HG03175 (cell line): ENCODE results near the gene MAP3K20.
"Not testable (repeated sequence)": the region's sequence is repeated elsewhere in the genome, so short reads cannot be mapped to it uniquely, and the experiment has no call there.

Experiments used
- ATAC-seq: cut with Tn5 transposase; IDR thresholded peaks from one replicate; pipeline ENCODE4 v1.9.1; 2021; ENCODE audit warnings: mild to moderate bottlenecking, moderate library complexity; ENCODE audit not compliant: unreplicated experiment

The MAP3K20 gene

DNA sequence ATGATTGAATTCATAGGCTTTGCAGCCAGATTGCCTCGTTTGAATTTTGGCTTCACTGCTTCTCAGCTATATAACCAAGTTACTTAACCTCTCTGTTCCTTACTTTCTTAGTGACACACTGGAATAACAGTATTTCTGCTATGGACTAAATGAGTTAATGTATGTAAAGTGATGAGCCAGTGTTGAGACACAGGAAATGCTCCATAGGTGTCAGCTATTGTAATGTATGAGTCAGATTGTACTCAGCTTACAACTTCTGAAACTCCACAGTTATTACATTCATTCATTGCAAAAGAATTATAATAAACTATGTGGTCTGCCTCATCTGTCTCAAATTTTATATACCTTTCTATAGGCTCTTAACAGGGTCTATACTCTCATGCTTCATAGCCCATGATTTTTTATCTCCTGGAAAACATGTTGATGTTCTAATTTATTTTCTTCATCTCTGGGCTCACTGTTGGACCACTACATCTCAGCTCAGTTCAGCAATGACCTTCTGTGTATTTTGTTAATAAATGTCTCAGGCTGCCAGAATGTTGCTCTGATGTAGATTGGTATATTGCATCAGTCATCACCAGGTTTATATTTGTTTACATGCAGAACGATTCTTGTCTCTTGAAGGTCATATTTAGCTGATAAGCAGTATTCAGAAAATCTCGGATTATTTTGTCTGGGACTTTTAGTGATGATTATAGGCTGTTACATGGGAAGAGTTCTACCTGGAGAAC lies 76.2 kb downstream of the MAP3K20 start:
- peak; percentile 70 for ATAC-seq

DNA sequence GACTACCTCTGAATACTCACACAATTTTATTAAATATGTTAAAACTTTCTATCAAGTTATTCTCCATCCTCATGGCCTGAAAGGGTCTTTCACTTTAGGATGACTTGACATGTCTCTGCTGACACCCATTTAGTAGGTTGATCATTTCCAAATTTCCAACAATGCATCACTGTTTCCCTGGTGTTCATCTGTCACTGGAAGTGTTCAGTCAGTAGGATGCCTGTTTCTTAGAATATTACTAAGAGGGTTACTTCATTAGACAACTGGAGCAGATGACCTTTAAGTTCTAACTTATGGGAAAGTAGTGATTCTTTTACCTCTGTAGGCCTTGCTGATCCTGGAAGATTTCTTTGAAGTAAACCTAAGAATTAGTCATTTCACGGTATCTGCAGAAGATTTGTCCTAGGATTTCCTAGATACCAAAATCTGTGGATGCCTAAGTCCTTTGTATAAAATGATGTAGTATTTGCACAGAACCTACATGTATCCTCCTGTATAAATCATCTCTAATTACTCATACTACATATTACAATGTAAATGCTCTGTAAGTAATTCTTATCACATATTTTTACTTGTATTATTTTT lies 77.7 kb downstream of the MAP3K20 start:
- no peak for ATAC-seq

DNA sequence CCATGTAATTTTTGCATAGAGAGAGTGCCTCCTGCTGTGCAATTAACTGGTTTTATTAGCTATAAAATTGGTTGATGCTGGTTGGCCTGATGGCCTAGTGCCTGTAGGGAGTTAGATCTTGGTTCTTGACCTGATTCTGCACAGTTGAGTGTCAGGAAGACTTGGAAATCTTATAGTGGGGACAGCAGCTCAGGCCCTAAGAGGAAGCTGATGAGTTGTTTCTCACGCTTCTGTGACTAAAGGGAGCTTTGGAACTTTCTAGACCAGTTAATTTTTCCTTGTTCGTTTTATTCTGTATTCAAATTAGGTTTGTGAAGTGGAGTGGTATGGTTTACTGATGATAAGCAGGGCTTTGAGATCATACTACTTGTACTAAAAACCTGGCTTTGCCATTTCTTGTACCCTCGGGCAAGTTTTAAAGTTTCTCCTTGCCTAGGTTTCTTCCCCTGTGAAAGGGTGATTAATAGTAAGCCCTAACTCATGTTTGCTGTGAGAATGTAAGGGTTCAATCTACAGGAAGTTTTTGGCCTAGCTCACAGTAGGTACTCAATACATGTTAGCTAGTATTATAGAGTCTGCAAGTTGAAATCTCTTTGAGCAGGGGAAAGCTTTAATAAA lies 82.1 kb downstream of the MAP3K20 start:
- no peak for ATAC-seq

DNA sequence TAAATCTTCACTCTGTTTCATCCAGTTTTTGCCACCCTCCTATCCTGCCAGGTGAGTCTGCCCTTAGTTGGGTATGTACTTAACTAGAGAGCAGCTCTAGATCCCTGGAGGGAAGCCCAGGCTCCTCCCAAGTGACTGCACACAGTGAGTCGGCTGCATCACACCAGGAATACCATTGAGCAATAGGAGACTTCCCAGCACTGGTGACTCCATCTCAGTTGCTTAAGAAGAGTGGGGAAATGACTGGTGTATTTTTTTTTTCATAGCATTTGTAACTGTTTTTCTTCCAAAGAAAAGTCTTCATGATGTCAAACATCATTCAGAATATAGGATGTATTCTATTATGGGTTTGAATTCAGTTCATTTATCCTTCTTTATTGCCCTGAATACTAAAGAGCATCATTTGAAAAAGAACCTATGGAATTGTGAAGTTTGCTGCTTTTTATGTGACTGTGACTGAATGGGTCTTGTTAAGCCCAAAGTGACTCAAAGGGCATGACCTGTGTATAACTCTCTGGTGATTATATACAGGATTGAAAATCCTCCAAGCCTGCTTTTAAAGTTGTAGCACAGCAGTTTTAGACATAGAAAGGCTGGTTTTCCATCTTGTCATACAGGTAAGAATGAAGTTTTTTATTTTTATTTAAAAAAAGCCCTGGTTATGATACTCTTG lies 84.3 kb downstream of the MAP3K20 start:
- ATAC-seq, result no peak

DNA sequence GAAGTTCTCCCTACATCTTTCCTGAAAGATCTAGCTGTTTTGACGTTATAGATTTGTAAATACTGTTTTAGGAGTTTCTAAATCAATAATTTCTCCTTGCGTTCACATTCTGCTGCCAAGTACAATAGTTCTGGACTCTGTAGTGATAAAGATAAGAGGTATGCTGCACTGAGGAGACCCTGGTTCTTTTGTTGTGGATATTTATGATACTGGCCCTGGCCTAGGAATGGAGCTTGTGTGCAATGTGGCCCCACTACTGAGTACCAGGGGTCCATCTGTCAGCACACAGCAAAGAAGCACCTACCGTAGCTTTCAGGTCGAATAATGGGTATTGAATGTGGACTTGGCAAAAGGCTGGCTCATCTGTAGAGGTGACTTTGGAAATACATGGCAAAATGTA lies 85.0 kb downstream of the MAP3K20 start:
- no peak for ATAC-seq

DNA sequence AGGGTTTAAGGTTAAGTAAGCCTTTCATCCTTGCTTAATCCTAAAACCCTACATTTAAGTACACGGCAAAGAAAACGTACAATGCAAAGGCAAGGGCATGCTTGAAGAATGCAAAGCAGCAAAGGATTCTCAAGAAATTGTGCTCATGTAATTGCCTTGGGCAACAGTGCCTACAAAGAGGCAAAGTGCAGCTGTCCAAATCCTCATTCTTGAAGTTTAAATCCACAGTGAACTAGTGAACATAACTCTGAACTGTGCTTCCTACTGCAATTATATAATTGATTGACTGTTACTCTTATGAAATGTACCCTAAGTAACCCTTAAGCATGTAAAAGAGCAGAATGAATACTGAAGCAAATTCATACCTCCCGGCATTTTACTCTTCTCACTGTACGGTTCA lies 85.4 kb downstream of the MAP3K20 start:
- ATAC-seq, result no peak

DNA sequence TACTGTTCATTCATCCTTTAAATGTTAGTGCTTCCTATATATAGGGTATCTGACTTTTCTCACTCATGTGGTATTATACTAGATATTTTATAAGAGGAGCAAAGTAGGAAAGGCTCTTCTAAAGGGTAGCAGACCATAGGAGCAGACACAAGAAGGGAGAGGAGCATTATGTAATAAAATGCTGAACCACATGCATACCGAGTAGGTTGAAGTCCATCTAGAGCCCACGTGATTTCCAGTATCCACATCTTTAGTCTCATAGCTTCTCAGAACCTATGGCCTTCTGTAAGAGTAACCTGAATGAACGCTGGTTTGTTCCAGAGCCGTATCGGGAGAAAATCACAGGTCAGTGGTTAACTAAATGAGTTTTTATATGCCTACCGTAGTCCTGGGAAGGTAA lies 85.9 kb downstream of the MAP3K20 start:
- no peak for ATAC-seq

DNA sequence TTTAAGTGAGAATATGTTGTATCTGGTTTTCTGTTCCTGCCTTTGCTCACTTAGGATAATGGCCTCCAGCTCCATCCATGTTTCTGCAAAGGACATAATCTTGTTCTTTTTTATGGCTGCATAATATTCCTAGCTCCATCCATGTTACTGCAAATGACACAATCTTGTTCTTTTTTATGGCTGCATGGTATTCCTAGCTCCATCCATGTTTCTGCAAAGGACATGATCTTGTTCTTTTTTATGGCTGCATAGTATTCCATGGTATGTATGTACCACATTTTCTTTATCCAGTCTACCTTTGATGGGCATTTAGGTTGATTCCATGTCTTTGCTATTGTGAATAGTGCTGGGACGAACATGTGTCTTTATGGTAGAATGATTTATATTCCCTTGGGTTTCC lies 87.7 kb downstream of the MAP3K20 start:
- ATAC-seq, result not testable (repeated sequence)

DNA sequence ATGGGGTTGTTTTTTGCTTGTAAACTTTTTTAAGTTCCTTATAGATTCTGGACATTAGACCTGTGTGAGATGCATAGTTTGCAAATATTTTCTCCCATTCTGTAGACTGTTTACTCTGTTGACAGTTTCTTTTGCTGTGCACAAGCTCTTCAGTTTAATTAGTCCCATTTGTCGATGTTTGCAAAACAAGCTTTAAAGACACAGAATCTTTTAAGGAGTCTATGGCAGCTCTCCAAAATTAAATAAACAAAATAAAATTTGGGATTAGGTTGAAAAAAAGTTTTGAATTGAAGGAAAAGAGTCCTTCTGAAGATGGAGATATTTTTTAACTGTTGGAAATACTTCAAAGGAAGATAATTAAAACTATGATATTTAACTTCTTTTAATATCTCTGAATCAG lies 88.8 kb downstream of the MAP3K20 start:
- ATAC-seq, result no peak

DNA sequence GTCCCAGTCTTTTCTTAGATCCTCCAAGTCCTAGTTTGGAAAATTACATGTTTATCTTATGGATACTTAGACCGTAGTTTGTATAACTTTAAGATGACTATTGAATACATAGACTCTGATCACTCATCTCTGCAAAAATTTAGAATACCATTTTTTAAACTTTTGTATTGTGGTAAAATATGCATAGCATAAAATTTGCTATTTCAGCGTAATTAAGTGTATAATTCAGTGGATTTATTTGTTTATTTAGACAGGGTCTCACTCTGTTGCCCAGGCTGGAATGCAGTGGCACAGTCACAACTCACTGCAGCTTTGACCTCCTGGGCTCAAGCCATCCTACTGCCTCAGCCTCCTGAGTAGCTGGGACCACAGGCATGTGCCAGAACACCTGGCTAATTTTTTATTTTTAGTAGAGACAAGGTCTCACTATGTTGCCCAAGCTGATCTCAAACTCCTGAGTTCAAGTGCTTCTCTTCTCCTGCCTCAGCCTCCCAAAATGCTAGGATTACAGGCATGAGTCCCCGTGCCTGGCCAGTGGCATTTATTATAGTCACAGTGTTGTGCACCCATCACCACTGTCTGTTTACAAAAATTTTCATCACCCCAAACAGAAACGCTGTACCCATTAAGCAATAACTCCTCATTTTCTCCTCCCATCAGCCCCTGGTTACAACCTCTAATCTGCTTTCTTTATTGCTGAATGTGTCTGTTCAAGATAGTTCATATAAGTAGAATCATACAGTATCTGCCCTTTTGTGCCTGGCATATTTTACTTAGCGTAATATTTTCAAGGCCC lies 90.0 kb downstream of the MAP3K20 start:
- no peak for ATAC-seq

DNA sequence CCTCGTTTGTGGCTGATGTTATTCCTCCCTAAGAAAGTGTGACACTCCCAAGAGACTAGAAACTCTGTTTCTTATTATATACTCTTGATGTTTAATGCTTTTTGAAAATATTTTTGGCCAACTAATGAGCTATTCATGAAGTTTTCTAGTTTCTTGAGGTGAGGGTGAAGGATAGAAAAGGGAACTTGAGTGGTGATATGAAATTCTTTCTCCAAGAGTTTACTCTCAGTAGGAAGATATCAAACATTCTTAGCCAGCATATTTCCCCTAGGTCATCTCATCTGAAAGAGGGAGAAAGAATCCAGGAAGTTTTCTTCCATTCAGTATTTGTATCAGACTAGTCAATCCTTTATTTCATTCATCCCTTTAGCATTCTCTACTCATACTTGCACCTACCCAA lies 95.7 kb downstream of the MAP3K20 start:
- ATAC-seq, result no peak

DNA sequence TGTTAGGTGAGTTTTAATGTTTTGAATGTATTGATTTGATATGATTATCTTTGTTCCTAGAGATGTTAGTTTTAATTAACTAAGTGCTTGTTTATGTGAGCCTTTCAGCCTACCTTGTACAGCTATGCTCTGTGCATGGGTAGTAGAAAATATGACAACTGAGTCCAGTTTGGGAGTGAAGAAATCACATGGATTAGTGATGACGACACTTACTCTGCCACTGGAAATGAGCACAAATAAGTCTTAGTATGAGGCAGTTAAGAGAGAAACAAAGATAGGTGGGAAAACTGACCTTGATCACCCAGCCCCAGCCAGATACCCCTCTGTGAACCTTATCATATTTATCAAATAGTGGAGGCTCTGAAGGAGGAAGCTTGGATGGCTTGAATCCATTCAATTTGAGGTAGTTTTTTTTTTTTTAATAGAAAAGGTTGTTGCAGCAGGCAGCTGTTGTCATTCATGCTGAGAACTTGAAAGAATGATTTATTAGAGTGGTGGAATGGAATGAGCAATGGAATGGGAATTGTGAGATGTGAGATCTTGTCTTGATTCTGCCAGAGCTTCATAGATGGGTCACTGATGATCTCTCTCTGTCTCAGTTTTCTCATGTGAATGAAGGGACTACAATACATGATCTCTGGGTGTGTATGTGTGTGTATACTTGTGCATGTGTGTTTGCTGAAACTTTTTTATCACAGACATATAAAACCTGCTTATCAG lies 96.4 kb downstream of the MAP3K20 start:
- ATAC-seq, result no peak

DNA sequence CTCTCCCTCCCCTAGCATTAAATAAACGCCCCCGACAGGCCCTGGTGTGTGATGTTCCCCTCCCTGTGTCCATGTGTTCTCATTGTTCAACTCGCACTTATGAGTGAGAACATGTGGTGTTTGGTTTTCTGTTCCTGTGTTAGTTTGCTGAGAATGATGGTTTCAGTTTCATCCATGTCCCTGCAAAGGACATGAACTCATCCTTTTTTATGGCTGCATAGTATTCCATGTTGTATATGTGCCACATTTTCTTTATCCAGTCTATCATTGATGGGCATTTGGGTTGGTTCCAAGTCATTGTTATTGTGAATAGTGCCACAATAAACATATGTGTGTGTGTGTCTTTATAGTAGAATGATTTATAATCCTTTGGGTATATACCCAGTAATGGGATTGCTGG lies 98.7 kb downstream of the MAP3K20 start:
- not testable (repeated sequence) for ATAC-seq

DNA sequence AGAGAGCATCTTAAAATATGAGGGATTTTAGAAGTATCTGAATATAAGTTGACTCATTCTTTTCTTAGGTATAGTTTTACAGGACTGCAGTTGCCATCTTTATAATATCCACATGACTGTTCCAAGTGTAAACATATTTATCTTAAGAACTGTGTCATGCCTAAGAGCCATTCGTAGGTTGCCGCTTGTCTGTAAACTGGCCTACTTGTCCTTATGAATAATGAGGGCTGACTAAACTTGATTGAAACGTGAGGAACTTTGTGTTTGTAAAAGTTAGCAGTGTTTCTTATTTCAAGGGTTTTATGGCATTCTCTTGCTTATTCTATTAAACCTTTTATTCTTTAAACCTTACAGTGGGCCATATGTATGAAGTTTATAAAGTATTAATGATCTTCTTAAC lies 99.6 kb downstream of the MAP3K20 start:
- ATAC-seq, result no peak

DNA sequence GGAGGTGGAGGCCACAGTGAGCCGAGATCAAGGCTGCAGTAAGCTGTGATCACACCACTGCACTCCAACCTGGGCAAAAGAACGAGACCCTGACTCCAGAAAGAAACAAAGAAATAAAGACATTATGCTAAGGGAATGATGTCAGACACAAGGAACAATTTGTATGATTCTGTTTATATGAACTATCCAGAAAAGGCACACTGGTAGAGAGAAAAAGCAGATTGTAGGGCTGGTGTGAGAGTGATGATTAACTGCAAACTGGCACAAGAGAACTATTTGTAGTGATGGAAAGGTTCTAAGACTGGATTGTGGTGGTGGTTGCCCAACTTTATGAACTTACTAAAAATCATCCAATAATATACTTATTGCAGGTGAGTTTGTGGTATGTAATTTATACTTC lies 106.3 kb downstream of the MAP3K20 start:
- ATAC-seq, result no peak

DNA sequence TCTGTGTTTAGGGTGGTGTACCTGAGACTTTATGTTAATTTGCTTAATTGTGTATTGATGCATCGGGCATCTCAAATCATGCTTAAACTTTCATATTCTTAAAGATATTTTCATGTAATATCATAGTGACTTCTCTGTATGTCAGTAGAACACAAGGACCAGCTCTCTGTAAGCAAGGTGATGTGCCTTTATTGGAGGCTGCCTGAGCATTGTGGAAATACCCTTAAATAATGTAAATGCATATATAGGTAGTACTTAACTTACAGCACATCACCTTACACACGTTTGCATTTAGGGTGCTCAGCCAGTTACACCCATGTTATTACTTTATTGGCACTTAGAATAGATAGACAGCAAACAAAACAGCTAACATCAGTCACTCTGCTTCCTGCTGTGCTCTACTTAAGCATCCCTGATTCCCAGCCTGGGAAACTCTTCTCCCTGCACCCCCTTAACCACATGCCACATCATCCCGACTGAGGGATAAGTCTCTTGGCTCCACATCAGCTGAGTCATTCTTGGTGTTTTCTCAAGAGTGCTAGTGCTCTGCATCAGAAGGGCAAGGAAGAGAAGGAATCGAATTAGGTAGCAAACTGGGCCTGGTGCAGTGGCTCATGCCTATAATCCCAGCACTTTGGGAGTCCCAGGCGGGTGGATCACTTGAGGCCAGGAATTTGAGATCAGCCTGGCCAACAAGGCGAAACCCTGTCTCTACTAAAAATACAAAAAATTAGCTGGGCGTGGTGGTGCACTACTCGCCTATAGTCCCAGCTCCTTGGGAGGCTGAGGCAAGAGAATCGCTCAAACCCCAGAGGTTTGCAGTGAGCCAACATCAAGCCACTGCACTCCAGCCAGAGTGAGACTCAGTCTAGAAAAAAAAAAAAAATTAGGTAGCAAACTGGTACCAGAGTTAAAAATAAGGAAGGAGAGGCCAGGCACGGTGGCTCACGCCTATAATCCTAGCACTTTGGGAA lies 108.7 kb downstream of the MAP3K20 start:
- ATAC-seq, result no peak

DNA sequence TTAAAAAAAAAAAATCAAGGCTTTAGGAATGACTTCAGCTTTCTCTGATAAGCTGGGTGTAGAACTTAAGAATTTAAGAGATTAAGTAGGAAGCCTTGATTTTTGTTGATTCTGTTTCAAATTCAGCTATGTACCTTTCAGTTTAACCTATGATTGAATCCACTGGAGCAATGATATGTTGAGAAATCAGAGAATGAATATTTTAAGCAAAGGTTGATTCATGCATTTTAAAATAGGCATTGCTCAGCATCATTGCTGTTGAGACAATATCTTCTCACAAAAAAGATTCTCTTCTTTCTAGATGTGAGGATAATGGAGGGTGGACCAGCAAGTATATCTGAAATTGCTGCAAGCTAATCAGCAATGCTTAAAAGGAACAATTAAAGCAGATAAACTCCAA lies 109.8 kb downstream of the MAP3K20 start:
- no peak for ATAC-seq

DNA sequence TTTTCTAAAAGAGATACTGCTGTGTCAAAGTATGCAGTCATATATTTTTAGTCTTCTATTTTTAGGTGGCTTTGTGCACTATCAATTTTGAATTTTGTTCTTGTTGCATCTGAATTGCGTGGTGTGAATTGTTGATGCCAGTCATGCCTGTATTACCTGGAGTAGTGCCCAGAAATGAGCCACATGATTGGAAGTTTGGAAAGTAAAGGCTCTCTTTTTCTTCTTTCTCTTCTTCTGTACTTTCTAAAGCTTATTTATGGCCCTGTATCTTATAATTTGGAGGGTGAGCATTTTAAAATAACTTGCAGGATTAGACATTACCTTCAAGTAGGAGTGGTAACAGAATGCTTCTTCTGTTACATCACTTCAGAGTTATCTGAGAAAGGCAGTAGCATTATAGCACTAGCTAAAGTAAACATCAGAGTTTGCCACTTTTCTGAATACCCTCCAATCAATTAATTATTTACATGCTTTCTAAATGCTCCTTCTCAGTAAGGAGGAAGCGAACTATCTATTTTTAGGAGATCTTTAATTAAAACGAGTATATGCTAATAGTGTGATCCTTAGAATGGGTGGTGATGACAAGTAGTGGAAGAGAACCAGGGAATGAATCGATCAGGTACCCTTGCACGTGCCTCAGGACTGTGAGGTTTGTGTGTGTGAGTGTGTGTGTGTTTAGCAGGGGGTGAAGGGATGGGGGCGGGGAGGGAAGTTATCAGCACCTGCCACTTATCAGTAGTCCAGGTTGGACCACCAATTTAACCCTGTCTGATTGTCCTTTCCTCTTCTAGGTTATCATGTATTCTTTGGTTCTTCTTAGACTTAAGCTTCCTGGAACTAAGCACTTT lies 112.5 kb downstream of the MAP3K20 start:
- no peak for ATAC-seq
